ENCODE results near the gene CCDC136.

DNA sequence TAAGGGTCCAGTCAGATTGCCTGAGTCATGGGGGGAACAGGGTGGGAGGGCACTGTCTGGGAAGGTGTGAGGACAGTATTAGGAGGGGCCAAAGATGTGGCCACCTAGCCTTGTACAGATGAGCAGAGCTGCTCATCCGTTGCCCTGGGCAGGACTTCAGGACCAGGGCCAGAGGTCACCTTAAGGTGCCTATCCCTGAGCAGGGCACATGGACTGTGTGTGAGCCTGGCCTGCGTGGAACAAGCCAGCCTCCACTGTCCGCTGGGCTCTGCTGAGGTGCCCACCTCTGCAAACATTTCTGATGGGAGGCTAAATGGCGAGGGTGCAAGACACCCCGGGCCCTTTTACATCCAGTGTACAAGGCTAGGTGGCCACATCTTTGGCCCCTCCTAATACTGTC is 12.8 kb upstream of the CCDC136 start:
- TF ChIP-seq, protein P1, sequence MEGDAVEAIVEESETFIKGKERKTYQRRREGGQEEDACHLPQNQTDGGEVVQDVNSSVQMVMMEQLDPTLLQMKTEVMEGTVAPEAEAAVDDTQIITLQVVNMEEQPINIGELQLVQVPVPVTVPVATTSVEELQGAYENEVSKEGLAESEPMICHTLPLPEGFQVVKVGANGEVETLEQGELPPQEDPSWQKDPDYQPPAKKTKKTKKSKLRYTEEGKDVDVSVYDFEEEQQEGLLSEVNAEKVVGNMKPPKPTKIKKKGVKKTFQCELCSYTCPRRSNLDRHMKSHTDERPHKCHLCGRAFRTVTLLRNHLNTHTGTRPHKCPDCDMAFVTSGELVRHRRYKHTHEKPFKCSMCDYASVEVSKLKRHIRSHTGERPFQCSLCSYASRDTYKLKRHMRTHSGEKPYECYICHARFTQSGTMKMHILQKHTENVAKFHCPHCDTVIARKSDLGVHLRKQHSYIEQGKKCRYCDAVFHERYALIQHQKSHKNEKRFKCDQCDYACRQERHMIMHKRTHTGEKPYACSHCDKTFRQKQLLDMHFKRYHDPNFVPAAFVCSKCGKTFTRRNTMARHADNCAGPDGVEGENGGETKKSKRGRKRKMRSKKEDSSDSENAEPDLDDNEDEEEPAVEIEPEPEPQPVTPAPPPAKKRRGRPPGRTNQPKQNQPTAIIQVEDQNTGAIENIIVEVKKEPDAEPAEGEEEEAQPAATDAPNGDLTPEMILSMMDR (conservative IDR thresholded peaks at IDR 0.05): no peak
- no peak for TF ChIP-seq ZFX (IDR thresholded peaks at IDR 0.05)
